IMR-90 (cell line): ENCODE data around the gene LRRC42.

ENCODE experiments used
- BHLHE40 ChIP-seq: fragments of 150-350 bp; IDR thresholded peaks from 2 replicates; pipeline ENCODE4 v1.6.1; 2016; ENCODE audit warnings: mild to moderate bottlenecking, low read depth, low read length
- CEBPB ChIP-seq: IDR thresholded peaks from 2 replicates; pipeline ENCODE4 v1.6.1; 2012; ENCODE audit warnings: low read depth, low read length, improper control_type of control experiment
- CTCF ChIP-seq: conservative IDR thresholded peaks from 2 replicates; pipeline ENCODE4 v1.5.1; 2012; ENCODE audit warnings: mild to moderate bottlenecking, low read depth, low read length, improper control_type of control experiment
- ELK1 ChIP-seq: fragments of 150-350 bp; IDR thresholded peaks from 2 replicates; pipeline ENCODE4 v1.6.1; 2016; ENCODE audit warnings: low read depth, mild to moderate bottlenecking, low read length, moderate library complexity, borderline replicate concordance
- FOS ChIP-seq: fragments of 150-350 bp; IDR thresholded peaks from 2 replicates; pipeline ENCODE4 v1.6.1; 2016; ENCODE audit warnings: low read depth, low read length
- MAFK ChIP-seq: IDR thresholded peaks from 2 replicates; pipeline ENCODE4 v1.6.1; 2012; ENCODE audit warnings: low read depth, low read length, improper control_type of control experiment
- MXI1 ChIP-seq: IDR thresholded peaks from 2 replicates; pipeline ENCODE4 v1.6.1; 2012; ENCODE audit warnings: low read depth, mild to moderate bottlenecking, low read length, moderate library complexity, borderline replicate concordance
- POLR2A ChIP-seq: IDR thresholded peaks from 2 replicates; pipeline ENCODE4 v1.6.1; 2012; ENCODE audit warnings: mild to moderate bottlenecking, low read depth, low read length
- RAD21 ChIP-seq: IDR thresholded peaks from 2 replicates; pipeline ENCODE4 v1.6.1; 2012; ENCODE audit warnings: low read length, improper control_type of control experiment
- RCOR1 ChIP-seq: IDR thresholded peaks from 2 replicates; pipeline ENCODE4 v1.6.1; 2012; ENCODE audit warnings: mild to moderate bottlenecking, low read length, improper control_type of control experiment; ENCODE audit not compliant: insufficient replicate concordance
- RFX5 ChIP-seq: IDR thresholded peaks from 2 replicates; pipeline ENCODE4 v1.8.0; 2012; ENCODE audit warnings: low read depth, mild to moderate bottlenecking, low read length, moderate library complexity
- SMC3 ChIP-seq: fragments of 150-350 bp; IDR thresholded peaks from 2 replicates; pipeline ENCODE4 v1.6.1; 2016; ENCODE audit warnings: low read depth, mild to moderate bottlenecking, antibody characterized with exemption, low read length, moderate library complexity
- USF2 ChIP-seq: fragments of 150-350 bp; IDR thresholded peaks from 2 replicates; pipeline ENCODE4 v1.6.1; 2017; ENCODE audit warnings: mild to moderate bottlenecking, antibody characterized with exemption, low read length, low read depth

- no peak for TF ChIP-seq BHLHE40
- TF ChIP-seq CTCF: no peak
- no peak for TF ChIP-seq RAD21
- TF ChIP-seq POLR2A: no peak
- TF ChIP-seq CEBPB: no peak
- TF ChIP-seq MAFK: no peak
- TF ChIP-seq FOS: no peak
- no peak for TF ChIP-seq USF2
- no peak for TF ChIP-seq RCOR1
- TF ChIP-seq SMC3: no peak
- no peak for TF ChIP-seq RFX5
- TF ChIP-seq MXI1: no peak
- TF ChIP-seq ELK1: no peak
Observed at GRCh38 chr1:54008876-54009275, 62.7 kb downstream of the LRRC42 start.
